ENCODE data around the gene EFCAB12.
"Not testable (repeated sequence)": the region's sequence is repeated elsewhere in the genome, so short reads cannot be mapped to it uniquely, and the experiment has no call there.

Gene EFCAB12

DNA sequence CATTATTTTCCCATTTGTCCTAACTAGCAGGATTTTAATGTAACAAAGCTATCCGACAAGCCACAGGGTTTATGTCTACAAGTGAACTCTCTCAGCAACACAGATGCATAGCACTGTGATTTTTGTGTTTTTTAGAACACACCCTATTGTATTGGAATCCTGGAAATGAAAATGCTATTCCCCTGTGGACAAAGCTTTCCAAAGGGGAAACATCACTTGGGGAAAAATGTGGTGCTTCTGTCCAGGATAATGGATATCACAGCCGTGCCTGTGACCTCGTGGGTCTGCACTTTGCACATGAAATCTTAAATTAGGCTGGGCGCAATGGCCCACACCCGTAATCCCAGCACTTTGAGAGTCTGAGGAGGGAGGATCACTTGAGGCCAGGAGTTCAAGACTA lies 60.6 kb downstream of the EFCAB12 start:
- ATAC-seq (ENCODE audit: insufficient read depth, low read depth) = no peak
- Histone ChIP-seq H3K36me3 (ENCODE audit: insufficient read depth, low read length) (no peaks in the 10 kb centered on the region), H3K27ac (ENCODE audit: low read length) (no peak overlapping the region), H3K4me3 (ENCODE audit: low read depth in 1 of 2, low read length in 2 of 2) (no peak overlapping the region), H3K9ac (ENCODE audit: low read depth, low read length) (no peak overlapping the region), H3K79me2 (ENCODE audit: insufficient read depth, low read length) (no peaks in the 10 kb centered on the region), H4K20me1 (ENCODE audit: insufficient read depth, low read length) (no peaks in the 10 kb centered on the region), H3K27me3 (ENCODE audit: insufficient read depth, low read length, poor library complexity) (no peaks in the 10 kb centered on the region), H3K9me3 (ENCODE audit: insufficient read depth, low read length, severe bottlenecking) (no peaks in the 10 kb centered on the region), H3K4me1 (ENCODE audit: insufficient read depth, low read length) (no peaks in the 10 kb centered on the region), H2AFZ (ENCODE audit: low read depth, low read length) (no peak overlapping the region), H3K4me2 (ENCODE audit: insufficient read depth, low read length) (no peak overlapping the region)
- TF ChIP-seq, protein P1, sequence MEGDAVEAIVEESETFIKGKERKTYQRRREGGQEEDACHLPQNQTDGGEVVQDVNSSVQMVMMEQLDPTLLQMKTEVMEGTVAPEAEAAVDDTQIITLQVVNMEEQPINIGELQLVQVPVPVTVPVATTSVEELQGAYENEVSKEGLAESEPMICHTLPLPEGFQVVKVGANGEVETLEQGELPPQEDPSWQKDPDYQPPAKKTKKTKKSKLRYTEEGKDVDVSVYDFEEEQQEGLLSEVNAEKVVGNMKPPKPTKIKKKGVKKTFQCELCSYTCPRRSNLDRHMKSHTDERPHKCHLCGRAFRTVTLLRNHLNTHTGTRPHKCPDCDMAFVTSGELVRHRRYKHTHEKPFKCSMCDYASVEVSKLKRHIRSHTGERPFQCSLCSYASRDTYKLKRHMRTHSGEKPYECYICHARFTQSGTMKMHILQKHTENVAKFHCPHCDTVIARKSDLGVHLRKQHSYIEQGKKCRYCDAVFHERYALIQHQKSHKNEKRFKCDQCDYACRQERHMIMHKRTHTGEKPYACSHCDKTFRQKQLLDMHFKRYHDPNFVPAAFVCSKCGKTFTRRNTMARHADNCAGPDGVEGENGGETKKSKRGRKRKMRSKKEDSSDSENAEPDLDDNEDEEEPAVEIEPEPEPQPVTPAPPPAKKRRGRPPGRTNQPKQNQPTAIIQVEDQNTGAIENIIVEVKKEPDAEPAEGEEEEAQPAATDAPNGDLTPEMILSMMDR (IDR thresholded peaks at IDR 0.05; ENCODE audit: borderline replicate concordance, extremely low read depth, low read length, poor library complexity, severe bottlenecking) = no peak
- TF ChIP-seq EZH2 (IDR thresholded peaks at IDR 0.05; ENCODE audit: borderline replicate concordance, low read depth, low read length, severe bottlenecking) = no peak
- DNase-seq = no peak

DNA sequence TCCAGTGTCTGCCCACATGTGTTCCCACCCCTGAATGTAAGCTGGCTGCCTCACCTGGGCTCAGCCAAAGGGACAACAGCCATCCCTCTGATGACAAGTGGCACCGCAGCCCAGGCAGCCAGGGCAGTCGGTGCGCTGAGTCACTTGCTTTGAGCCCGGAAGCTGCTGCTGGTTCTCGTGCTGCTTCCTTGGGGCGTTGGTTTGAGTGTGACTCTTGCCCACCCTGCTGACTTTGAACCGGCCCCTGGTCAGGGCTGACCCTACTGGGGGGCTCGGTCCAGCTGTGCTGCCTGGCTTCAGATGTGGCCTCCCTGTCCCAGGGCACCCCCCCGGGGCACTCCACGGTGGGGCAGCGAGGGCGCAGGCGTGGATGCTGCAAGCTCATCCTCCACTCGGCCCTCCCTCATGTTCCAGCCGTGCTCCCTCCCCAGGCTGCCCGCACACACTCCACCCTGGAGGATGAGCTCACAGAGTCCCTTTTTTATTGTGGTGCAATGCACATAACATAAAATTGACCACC lies 62.1 kb downstream of the EFCAB12 start:
- no peaks in the 10 kb centered on the region for H3K79me2 ChIP-seq (ENCODE audit: insufficient read depth, low read length)
- no peaks in the 10 kb centered on the region for H3K4me1 ChIP-seq (ENCODE audit: insufficient read depth, low read length)
- H2AFZ ChIP-seq (ENCODE audit: low read depth, low read length) = no peak overlapping the region
- no peaks in the 10 kb centered on the region for H3K36me3 ChIP-seq (ENCODE audit: insufficient read depth, low read length)
- no peak for TF ChIP-seq EZH2 (IDR thresholded peaks at IDR 0.05; ENCODE audit: borderline replicate concordance, low read depth, low read length, severe bottlenecking)
- TF ChIP-seq, protein P1 (IDR thresholded peaks at IDR 0.05; ENCODE audit: borderline replicate concordance, extremely low read depth, low read length, poor library complexity, severe bottlenecking) = no peak
- ATAC-seq (ENCODE audit: insufficient read depth, low read depth) (no peak), DNase-seq (no peak)
- H3K4me2 ChIP-seq (ENCODE audit: insufficient read depth, low read length) = no peak overlapping the region
- H3K4me3 ChIP-seq (ENCODE audit: low read depth in 1 of 2, low read length in 2 of 2) = no peak overlapping the region
- H3K9me3 ChIP-seq (ENCODE audit: insufficient read depth, low read length, severe bottlenecking) = no peaks in the 10 kb centered on the region
- H3K27me3 ChIP-seq (ENCODE audit: insufficient read depth, low read length, poor library complexity) = no peaks in the 10 kb centered on the region
- H4K20me1 ChIP-seq (ENCODE audit: insufficient read depth, low read length) = no peaks in the 10 kb centered on the region
- no peak overlapping the region for H3K27ac ChIP-seq (ENCODE audit: low read length)
- H3K9ac ChIP-seq (ENCODE audit: low read depth, low read length) = no peak overlapping the region

DNA sequence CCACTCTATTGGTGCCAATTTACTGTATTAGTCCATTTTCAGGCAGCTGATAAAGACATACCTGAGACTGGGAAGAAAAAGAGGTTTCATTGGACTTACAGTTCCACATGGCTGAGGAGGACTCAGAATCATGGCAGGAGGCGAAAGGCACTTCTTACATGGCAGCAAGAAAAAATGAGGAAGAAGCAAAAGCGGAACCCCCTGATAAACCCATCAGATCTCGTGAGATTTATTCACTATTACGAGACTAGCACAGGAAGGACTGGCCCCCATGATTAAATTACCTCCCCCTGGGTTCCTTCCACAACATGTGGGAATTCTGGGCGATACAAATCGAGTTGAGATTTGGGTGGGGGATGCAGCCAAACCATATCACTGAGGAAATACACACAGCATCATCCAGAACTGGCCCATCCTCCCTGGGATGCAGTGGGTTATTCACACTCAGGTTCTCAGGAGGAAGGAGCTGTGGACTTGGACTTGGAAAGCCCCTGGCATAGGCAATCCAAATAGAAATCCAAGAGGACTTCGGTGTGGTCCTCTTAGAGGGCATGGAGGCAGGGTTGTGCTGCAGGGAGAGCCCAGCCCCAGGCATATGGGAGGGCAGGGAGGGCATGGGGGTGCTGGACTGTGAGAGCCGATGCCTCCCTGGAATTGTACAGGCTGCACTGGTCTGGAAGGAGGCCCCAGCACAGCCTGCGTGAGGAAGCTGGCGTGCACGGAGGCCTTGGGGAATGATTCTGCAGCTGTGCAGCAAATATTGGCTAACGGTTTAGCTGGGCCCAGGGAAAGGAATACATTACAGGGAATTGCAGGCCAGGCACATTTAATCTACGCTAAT lies 62.9 kb downstream of the EFCAB12 start:
- H3K9ac ChIP-seq (ENCODE audit: low read depth, low read length) = no peak overlapping the region
- H3K4me2 ChIP-seq (ENCODE audit: insufficient read depth, low read length) = no peak overlapping the region
- no peak for DNase-seq
- TF ChIP-seq EZH2 (IDR thresholded peaks at IDR 0.05; ENCODE audit: borderline replicate concordance, low read depth, low read length, severe bottlenecking) = no peak
- TF ChIP-seq, protein P1 (IDR thresholded peaks at IDR 0.05; ENCODE audit: borderline replicate concordance, extremely low read depth, low read length, poor library complexity, severe bottlenecking) = no peak
- no peak overlapping the region for H3K4me3 ChIP-seq (ENCODE audit: low read depth in 1 of 2, low read length in 2 of 2)
- H4K20me1 ChIP-seq (ENCODE audit: insufficient read depth, low read length) = no peaks in the 10 kb centered on the region
- no peaks in the 10 kb centered on the region for H3K79me2 ChIP-seq (ENCODE audit: insufficient read depth, low read length)
- H3K27ac ChIP-seq (ENCODE audit: low read length) = no peak overlapping the region
- H3K27me3 ChIP-seq (ENCODE audit: insufficient read depth, low read length, poor library complexity) = no peaks in the 10 kb centered on the region
- no peak for ATAC-seq (ENCODE audit: insufficient read depth, low read depth)
- no peaks in the 10 kb centered on the region for H3K36me3 ChIP-seq (ENCODE audit: insufficient read depth, low read length)
- no peaks in the 10 kb centered on the region for H3K9me3 ChIP-seq (ENCODE audit: insufficient read depth, low read length, severe bottlenecking)
- no peaks in the 10 kb centered on the region for H3K4me1 ChIP-seq (ENCODE audit: insufficient read depth, low read length)
- H2AFZ ChIP-seq (ENCODE audit: low read depth, low read length) = no peak overlapping the region

DNA sequence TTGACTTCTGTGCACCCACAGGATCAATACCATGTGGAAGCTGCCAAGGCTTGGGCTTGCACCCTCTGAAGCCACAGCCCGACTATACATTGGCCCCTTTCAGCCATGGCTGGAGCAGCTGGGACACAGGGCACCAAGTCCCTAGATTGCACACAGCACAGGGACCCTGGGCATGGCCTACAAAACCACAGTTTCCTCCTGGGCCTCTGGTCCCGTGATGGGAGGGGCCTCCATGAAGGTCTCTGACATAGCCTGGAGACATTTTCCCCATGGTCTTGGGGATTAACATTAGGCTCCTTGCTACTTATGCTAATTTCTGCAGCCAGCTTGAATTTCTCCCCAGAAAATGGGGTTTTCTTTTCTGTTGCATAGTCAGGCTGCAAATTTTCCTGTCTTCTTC lies 63.6 kb downstream of the EFCAB12 start:
- not testable (repeated sequence) for H3K9me3 ChIP-seq (ENCODE audit: insufficient read depth, low read length, severe bottlenecking); DNase-seq; ATAC-seq (ENCODE audit: insufficient read depth, low read depth); H3K36me3 ChIP-seq (ENCODE audit: insufficient read depth, low read length); H3K79me2 ChIP-seq (ENCODE audit: insufficient read depth, low read length); H2AFZ ChIP-seq (ENCODE audit: low read depth, low read length); H3K27me3 ChIP-seq (ENCODE audit: insufficient read depth, low read length, poor library complexity); H3K4me3 ChIP-seq (ENCODE audit: low read depth in 1 of 2, low read length in 2 of 2); H3K9ac ChIP-seq (ENCODE audit: low read depth, low read length); H3K27ac ChIP-seq (ENCODE audit: low read length); H3K4me2 ChIP-seq (ENCODE audit: insufficient read depth, low read length); H3K4me1 ChIP-seq (ENCODE audit: insufficient read depth, low read length); H4K20me1 ChIP-seq (ENCODE audit: insufficient read depth, low read length)

DNA sequence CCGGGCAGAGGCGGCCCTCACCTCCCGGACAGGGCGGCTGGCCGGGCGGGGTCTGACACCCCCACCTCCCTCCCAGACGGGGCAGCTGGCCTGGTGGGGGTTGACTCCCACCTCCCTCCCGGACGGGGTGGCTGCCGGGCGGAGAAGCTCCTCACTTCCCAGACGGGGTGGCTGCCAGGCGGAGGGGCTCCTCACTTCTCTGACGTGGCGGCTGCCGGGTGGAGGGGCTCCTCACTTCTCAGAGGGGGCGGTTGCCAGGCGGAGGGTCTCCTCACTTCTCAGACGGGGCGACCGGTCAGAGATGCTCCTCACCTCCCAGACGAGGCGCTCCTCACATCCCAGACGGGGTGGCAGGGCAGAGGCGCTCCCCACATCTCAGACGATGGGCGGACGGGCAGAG lies 65.1 kb downstream of the EFCAB12 start:
- not testable (repeated sequence) for H4K20me1 ChIP-seq (ENCODE audit: insufficient read depth, low read length); H3K79me2 ChIP-seq (ENCODE audit: insufficient read depth, low read length); ATAC-seq (ENCODE audit: insufficient read depth, low read depth); H3K27me3 ChIP-seq (ENCODE audit: insufficient read depth, low read length, poor library complexity); H3K36me3 ChIP-seq (ENCODE audit: insufficient read depth, low read length); H3K9me3 ChIP-seq (ENCODE audit: insufficient read depth, low read length, severe bottlenecking); DNase-seq; H3K27ac ChIP-seq (ENCODE audit: low read length); H3K4me2 ChIP-seq (ENCODE audit: insufficient read depth, low read length); H2AFZ ChIP-seq (ENCODE audit: low read depth, low read length); H3K4me1 ChIP-seq (ENCODE audit: insufficient read depth, low read length); H3K9ac ChIP-seq (ENCODE audit: low read depth, low read length); H3K4me3 ChIP-seq (ENCODE audit: low read depth in 1 of 2, low read length in 2 of 2)
